ENCODE data around the gene LGALS9. TPM values are rescaled to one million over a fixed set of nuclear protein-coding genes. Genes with fewer than 3 reads are reported as not detected.
"Not testable (repeated sequence)": the region's sequence is repeated elsewhere in the genome, so short reads cannot be mapped to it uniquely, and the experiment has no call there.

The LGALS9 gene
- total RNA-seq, 1 experiment from 2014 or later, result 1.8 TPM

- H3K9me3 ChIP-seq, DNase-seq, H3K36me3 ChIP-seq, H3K4me3 ChIP-seq, H3K27me3 ChIP-seq: not testable (repeated sequence)
Measured at GRCh38 chr17:27655525-27656111, 24.6 kb downstream of the LGALS9 start.

- not testable (repeated sequence) for H3K27me3 ChIP-seq, DNase-seq, H3K9me3 ChIP-seq, H3K36me3 ChIP-seq, H3K4me3 ChIP-seq
Measured at GRCh38 chr17:27656620-27657019, 25.6 kb downstream of the LGALS9 start.

- H3K27me3 ChIP-seq, result no peaks in the 10 kb centered on the region
- no peaks in the 10 kb centered on the region for H3K36me3 ChIP-seq
- H3K4me3 ChIP-seq, result no peak overlapping the region
- DNase-seq, result peak; percentile 13
- H3K9me3 ChIP-seq, result no peaks in the 10 kb centered on the region
Measured at GRCh38 chr17:27657620-27658019, 26.6 kb downstream of the LGALS9 start.

- no peak for DNase-seq
- Histone ChIP-seq H3K9me3 (no peaks in the 10 kb centered on the region), H3K27me3 (no peaks in the 10 kb centered on the region), H3K4me3 (no peak overlapping the region), H3K36me3 (no peaks in the 10 kb centered on the region)
Measured at GRCh38 chr17:27659683-27660082, 28.7 kb downstream of the LGALS9 start.

GRCh38 chr17:27660436-27660835, 29.4 kb downstream of the LGALS9 start:
- DNase-seq, result no peak
- H3K27me3 ChIP-seq, result no peaks in the 10 kb centered on the region
- no peaks in the 10 kb centered on the region for H3K9me3 ChIP-seq
- H3K4me3 ChIP-seq, result no peak overlapping the region
- H3K36me3 ChIP-seq, result no peaks in the 10 kb centered on the region

- H3K4me3 ChIP-seq, result no peak overlapping the region
- no peaks in the 10 kb centered on the region for H3K36me3 ChIP-seq
- DNase-seq, result no peak
- H3K27me3 ChIP-seq, result no peaks in the 10 kb centered on the region
- no peaks in the 10 kb centered on the region for H3K9me3 ChIP-seq
Measured at GRCh38 chr17:27663936-27664605, 33.1 kb downstream of the LGALS9 start.

- no peak for DNase-seq
- no peak overlapping the region for H3K4me3 ChIP-seq
- H3K36me3 ChIP-seq, result no peaks in the 10 kb centered on the region
- no peaks in the 10 kb centered on the region for H3K27me3 ChIP-seq
- H3K9me3 ChIP-seq, result no peaks in the 10 kb centered on the region
Measured at GRCh38 chr17:27664606-27664965, 33.6 kb downstream of the LGALS9 start.

- Histone ChIP-seq H3K36me3 (no peaks in the 10 kb centered on the region), H3K27me3 (no peaks in the 10 kb centered on the region), H3K4me3 (no peak overlapping the region), H3K9me3 (no peaks in the 10 kb centered on the region)
- DNase-seq, result no peak
Measured at GRCh38 chr17:27665549-27665948, 34.6 kb downstream of the LGALS9 start.

GRCh38 chr17:27666270-27666669, 35.3 kb downstream of the LGALS9 start:
- not testable (repeated sequence) for H3K4me3 ChIP-seq, DNase-seq, H3K27me3 ChIP-seq, H3K36me3 ChIP-seq, H3K9me3 ChIP-seq

- H3K9me3 ChIP-seq, result no peaks in the 10 kb centered on the region
- no peak overlapping the region for H3K4me3 ChIP-seq
- no peak for DNase-seq
- H3K36me3 ChIP-seq, result no peaks in the 10 kb centered on the region
- no peaks in the 10 kb centered on the region for H3K27me3 ChIP-seq
Measured at GRCh38 chr17:27666831-27667560, 36.0 kb downstream of the LGALS9 start.

GRCh38 chr17:27667656-27668487, 36.9 kb downstream of the LGALS9 start:
- no peak for DNase-seq

GRCh38 chr17:27668488-27668823, 37.5 kb downstream of the LGALS9 start:
- H3K27me3 ChIP-seq, result no peaks in the 10 kb centered on the region
- H3K9me3 ChIP-seq, result no peaks in the 10 kb centered on the region
- H3K36me3 ChIP-seq, result no peaks in the 10 kb centered on the region
- no peak overlapping the region for H3K4me3 ChIP-seq
- no peak for DNase-seq

More at GRCh38 chr17:27667656-27668487, 36.9 kb downstream of the LGALS9 start:
- Histone ChIP-seq H3K27me3 (no peaks in the 10 kb centered on the region), H3K36me3 (no peaks in the 10 kb centered on the region), H3K4me3 (no peak overlapping the region), H3K9me3 (no peaks in the 10 kb centered on the region)

- Histone ChIP-seq H3K36me3 (no peaks in the 10 kb centered on the region), H3K9me3 (no peaks in the 10 kb centered on the region), H3K4me3 (no peak overlapping the region), H3K27me3 (no peaks in the 10 kb centered on the region)
- no peak for DNase-seq
Measured at GRCh38 chr17:27669136-27669535, 38.1 kb downstream of the LGALS9 start.

GRCh38 chr17:27669850-27670249, 38.9 kb downstream of the LGALS9 start:
- H3K9me3 ChIP-seq, result no peaks in the 10 kb centered on the region
- H3K27me3 ChIP-seq, result no peaks in the 10 kb centered on the region
- H3K36me3 ChIP-seq, result no peaks in the 10 kb centered on the region
- no peak overlapping the region for H3K4me3 ChIP-seq
- no peak for DNase-seq

- H3K27me3 ChIP-seq, result no peaks in the 10 kb centered on the region
- H3K9me3 ChIP-seq, result no peaks in the 10 kb centered on the region
- DNase-seq, result no peak
- H3K36me3 ChIP-seq, result no peaks in the 10 kb centered on the region
- H3K4me3 ChIP-seq, result no peak overlapping the region
Measured at GRCh38 chr17:27670791-27671590, 40.0 kb downstream of the LGALS9 start.

GRCh38 chr17:27671591-27671910, 40.6 kb downstream of the LGALS9 start:
- Histone ChIP-seq H3K27me3 (no peaks in the 10 kb centered on the region), H3K4me3 (no peak overlapping the region), H3K9me3 (no peaks in the 10 kb centered on the region), H3K36me3 (no peaks in the 10 kb centered on the region)
- DNase-seq, result no peak
